ENCODE measurements around the gene IQSEC3. TPM values are rescaled to one million over a fixed set of nuclear protein-coding genes. Genes with fewer than 3 reads are reported as not detected.

IQSEC3 gene
- total RNA-seq, 1 experiment from 2014 or later = 1.7 TPM

DNA sequence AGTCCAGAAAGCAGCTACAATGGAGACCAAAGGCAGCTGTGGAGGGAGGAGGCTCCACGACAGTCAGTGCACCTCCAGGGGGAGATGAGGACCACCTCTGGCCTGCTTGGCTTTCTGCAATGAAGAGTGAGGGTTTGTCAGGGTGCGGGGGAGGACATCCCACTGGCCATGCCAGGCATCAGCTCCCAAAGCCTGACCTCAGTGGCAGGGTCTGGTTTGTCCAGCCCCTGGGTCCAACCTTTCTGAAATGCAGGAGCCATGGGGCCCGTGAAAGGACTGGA lies 112.2 kb downstream of the IQSEC3 start:
- no peaks in the 10 kb centered on the region for H3K36me3 Mint-ChIP-seq
- POLR2A ChIA-PET = interaction anchor here (0.6 kb wide), 1 partner anchor 21 kb away, joined by 3 read pairs; no protein-coding TSS in a partner anchor
- H3K27ac Mint-ChIP-seq = no peak overlapping the region
- ATAC-seq (no peak; the same call in none of the 2 replicates), DNase-seq (ENCODE audit: low spot score) (no peak)
- TF ChIP-seq MXD4 (CRISPR knock-in tag; IDR thresholded peaks at IDR 0.05; ENCODE audit: borderline replicate concordance) (no peak), ZNF532 (CRISPR knock-in tag; IDR thresholded peaks at IDR 0.05; ENCODE audit: borderline replicate concordance) (no peak), HMGXB4 (CRISPR knock-in tag; IDR thresholded peaks at IDR 0.05) (no peak), ZNF512 (CRISPR knock-in tag; IDR thresholded peaks at IDR 0.05; ENCODE audit: borderline replicate concordance) (no peak), HMGA2 (CRISPR knock-in tag; IDR thresholded peaks at IDR 0.05) (no peak), CBFB (CRISPR knock-in tag; IDR thresholded peaks at IDR 0.05; ENCODE audit: low read depth) (no peak), SMAD3 (CRISPR knock-in tag; IDR thresholded peaks at IDR 0.05; ENCODE audit: borderline replicate concordance) (no peak), FOXK1 (CRISPR knock-in tag; IDR thresholded peaks at IDR 0.05) (no peak)
- TF ChIP-seq, protein P1, sequence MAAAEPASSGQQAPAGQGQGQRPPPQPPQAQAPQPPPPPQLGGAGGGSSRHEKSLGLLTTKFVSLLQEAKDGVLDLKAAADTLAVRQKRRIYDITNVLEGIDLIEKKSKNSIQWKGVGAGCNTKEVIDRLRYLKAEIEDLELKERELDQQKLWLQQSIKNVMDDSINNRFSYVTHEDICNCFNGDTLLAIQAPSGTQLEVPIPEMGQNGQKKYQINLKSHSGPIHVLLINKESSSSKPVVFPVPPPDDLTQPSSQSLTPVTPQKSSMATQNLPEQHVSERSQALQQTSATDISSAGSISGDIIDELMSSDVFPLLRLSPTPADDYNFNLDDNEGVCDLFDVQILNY (CRISPR knock-in tag; IDR thresholded peaks at IDR 0.05) = no peak
- TF ChIP-seq, protein P2, sequence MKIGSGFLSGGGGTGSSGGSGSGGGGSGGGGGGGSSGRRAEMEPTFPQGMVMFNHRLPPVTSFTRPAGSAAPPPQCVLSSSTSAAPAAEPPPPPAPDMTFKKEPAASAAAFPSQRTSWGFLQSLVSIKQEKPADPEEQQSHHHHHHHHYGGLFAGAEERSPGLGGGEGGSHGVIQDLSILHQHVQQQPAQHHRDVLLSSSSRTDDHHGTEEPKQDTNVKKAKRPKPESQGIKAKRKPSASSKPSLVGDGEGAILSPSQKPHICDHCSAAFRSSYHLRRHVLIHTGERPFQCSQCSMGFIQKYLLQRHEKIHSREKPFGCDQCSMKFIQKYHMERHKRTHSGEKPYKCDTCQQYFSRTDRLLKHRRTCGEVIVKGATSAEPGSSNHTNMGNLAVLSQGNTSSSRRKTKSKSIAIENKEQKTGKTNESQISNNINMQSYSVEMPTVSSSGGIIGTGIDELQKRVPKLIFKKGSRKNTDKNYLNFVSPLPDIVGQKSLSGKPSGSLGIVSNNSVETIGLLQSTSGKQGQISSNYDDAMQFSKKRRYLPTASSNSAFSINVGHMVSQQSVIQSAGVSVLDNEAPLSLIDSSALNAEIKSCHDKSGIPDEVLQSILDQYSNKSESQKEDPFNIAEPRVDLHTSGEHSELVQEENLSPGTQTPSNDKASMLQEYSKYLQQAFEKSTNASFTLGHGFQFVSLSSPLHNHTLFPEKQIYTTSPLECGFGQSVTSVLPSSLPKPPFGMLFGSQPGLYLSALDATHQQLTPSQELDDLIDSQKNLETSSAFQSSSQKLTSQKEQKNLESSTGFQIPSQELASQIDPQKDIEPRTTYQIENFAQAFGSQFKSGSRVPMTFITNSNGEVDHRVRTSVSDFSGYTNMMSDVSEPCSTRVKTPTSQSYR (CRISPR knock-in tag; IDR thresholded peaks at IDR 0.05) = no peak
- TF ChIP-seq, protein P3, sequence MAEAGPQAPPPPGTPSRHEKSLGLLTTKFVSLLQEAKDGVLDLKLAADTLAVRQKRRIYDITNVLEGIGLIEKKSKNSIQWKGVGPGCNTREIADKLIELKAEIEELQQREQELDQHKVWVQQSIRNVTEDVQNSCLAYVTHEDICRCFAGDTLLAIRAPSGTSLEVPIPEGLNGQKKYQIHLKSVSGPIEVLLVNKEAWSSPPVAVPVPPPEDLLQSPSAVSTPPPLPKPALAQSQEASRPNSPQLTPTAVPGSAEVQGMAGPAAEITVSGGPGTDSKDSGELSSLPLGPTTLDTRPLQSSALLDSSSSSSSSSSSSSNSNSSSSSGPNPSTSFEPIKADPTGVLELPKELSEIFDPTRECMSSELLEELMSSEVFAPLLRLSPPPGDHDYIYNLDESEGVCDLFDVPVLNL (CRISPR knock-in tag; IDR thresholded peaks at IDR 0.05; ENCODE audit: borderline replicate concordance, low read depth) = no peak
- TF ChIP-seq, protein P4, sequence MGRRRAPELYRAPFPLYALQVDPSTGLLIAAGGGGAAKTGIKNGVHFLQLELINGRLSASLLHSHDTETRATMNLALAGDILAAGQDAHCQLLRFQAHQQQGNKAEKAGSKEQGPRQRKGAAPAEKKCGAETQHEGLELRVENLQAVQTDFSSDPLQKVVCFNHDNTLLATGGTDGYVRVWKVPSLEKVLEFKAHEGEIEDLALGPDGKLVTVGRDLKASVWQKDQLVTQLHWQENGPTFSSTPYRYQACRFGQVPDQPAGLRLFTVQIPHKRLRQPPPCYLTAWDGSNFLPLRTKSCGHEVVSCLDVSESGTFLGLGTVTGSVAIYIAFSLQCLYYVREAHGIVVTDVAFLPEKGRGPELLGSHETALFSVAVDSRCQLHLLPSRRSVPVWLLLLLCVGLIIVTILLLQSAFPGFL (CRISPR knock-in tag; IDR thresholded peaks at IDR 0.05; ENCODE audit: borderline replicate concordance) = no peak
- TF ChIP-seq, protein P5, sequence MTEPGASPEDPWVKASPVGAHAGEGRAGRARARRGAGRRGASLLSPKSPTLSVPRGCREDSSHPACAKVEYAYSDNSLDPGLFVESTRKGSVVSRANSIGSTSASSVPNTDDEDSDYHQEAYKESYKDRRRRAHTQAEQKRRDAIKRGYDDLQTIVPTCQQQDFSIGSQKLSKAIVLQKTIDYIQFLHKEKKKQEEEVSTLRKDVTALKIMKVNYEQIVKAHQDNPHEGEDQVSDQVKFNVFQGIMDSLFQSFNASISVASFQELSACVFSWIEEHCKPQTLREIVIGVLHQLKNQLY (CRISPR knock-in tag; IDR thresholded peaks at IDR 0.05) = no peak
- CTCF ChIA-PET = interaction anchor here (1.6 to 4.0 kb wide), 6 partner anchors 9 to 41 kb away, joined by 4 to 36 read pairs (median 14); no protein-coding TSS in a partner anchor
- H3K4me3 Mint-ChIP-seq = no peak overlapping the region
- H3K27me3 Mint-ChIP-seq (ENCODE audit: low read depth) = no peaks in the 10 kb centered on the region; the same call in 1 of the 2 replicates
- H3K9me3 Mint-ChIP-seq = no peaks in the 10 kb centered on the region
- H3K4me1 Mint-ChIP-seq = peaks cover 20% of the 10 kb centered on the region
